ENCODE measurements around the gene NACA2. TPM values are rescaled to one million over a fixed set of nuclear protein-coding genes. Genes with fewer than 3 reads are reported as not detected.
"Not testable (repeated sequence)": the region's sequence is repeated elsewhere in the genome, so short reads cannot be mapped to it uniquely, and the experiment has no call there.

The NACA2 gene
- polyA plus RNA-seq, 1 experiment: not detected

DNA sequence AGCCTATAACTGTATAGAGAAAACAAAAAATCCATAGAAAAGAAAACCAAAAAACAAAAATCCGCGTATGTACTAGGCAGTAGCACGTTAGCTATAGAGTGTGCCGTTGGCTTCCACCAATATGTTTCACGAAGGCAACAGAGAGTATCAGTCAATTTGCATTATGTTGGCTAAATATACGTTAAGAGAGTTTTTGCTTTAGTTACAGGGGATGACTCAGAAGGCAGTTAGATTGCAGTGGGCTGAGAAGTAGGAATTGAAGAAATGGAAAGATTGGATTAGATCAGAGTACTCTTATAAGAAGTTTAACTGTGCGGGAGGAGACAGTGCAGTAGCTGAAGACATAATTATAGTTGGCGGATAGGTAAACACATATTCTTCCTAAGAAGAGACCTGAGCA, 911 bp upstream of the NACA2 start:
- CTCF ChIA-PET: no interaction called here

GRCh38 chr17:61589990-61590389, 1.0 kb downstream of the NACA2 start:
- no peaks in the 10 kb centered on the region for H3K36me3 ChIP-seq (ENCODE audit: control insufficient read depth, insufficient read depth, low read length)
- no peak for DNase-seq (ENCODE audit: low read depth)
- TF ChIP-seq CTCF (IDR thresholded peaks at IDR 0.05; ENCODE audit: insufficient read depth, low read depth, low read length): no peak
- CTCF ChIA-PET: no interaction called here
- POLR2A ChIA-PET: no interaction called here
- H3K27me3 ChIP-seq (ENCODE audit: control insufficient read depth, insufficient read depth, low read length): peaks cover 7% of the 10 kb centered on the region
- no peak overlapping the region for H3K4me3 ChIP-seq (ENCODE audit: low read depth, low read length)

More for the DNA sequence above, 911 bp upstream of the NACA2 start:
- no peak overlapping the region for H3K4me3 ChIP-seq (ENCODE audit: low read depth, low read length)
- no peak for DNase-seq (ENCODE audit: low read depth)
- no peaks in the 10 kb centered on the region for H3K36me3 ChIP-seq (ENCODE audit: control insufficient read depth, insufficient read depth, low read length)
- TF ChIP-seq CTCF (IDR thresholded peaks at IDR 0.05; ENCODE audit: insufficient read depth, low read depth, low read length): no peak
- POLR2A ChIA-PET: no interaction called here
- peaks cover 12% of the 10 kb centered on the region for H3K27me3 ChIP-seq (ENCODE audit: control insufficient read depth, insufficient read depth, low read length)

DNA sequence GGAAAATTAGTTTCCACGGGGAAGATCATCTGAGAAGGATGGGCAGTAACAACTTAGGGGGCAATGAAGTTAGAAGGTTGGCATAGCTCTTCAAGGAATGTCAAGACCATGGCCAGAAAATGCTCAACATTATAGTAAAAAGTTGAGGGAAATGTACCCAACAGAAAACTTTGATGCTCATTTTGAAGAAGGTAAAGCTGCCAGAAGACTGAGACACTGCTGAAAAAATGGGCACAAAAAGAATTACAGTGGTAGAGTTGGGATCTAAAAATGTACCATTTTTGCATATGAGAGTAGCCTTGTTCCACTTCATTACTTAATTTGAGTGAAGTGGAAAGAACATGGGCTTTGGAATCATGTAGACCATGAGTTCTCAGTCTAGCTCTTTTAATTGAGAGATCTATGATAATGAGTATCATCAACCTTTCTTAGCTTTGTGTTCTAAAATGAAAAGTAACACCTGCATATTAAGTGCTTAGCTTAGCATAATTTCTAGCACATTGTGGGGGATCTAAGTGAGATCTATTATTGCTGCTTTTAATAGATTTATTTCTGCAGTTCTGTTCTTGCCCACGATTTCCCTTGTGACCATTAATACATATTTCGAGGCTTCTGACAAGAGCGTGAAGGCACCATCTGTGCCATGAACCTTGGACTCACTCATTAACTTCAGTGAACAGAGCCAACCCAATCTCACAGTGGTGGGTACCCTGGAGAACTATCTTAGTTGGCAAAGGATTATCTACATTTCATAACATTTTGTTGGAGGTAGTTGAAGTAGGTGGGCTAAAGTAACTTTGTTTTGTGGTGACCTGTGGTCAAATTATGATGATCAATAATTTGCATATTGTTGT, 3.0 kb downstream of the NACA2 start:
- TF ChIP-seq CTCF (IDR thresholded peaks at IDR 0.05; ENCODE audit: insufficient read depth, low read depth, low read length): no peak
- no peaks in the 10 kb centered on the region for H3K36me3 ChIP-seq (ENCODE audit: control insufficient read depth, insufficient read depth, low read length)
- peaks cover 4% of the 10 kb centered on the region; the same call in 1 of the 2 replicates for H3K27me3 ChIP-seq (ENCODE audit: control insufficient read depth, insufficient read depth, low read length)
- ChIA-PET CTCF (interaction anchor here (1.2 to 2.6 kb wide), 4 partner anchors 9 to 175 kb away, joined by 3 to 12 read pairs (median 4); no protein-coding TSS in a partner anchor), POLR2A (no interaction called here)
- no peak overlapping the region for H3K4me3 ChIP-seq (ENCODE audit: low read depth, low read length)
- no peak for DNase-seq (ENCODE audit: low read depth)

- no peak for DNase-seq (ENCODE audit: low read depth)
- ChIA-PET CTCF (interaction anchor here (1.2 to 2.6 kb wide), 4 partner anchors 10 to 175 kb away, joined by 3 to 12 read pairs (median 4); no protein-coding TSS in a partner anchor), POLR2A (no interaction called here)
- H3K36me3 ChIP-seq (ENCODE audit: control insufficient read depth, insufficient read depth, low read length): no peaks in the 10 kb centered on the region
- no peak for TF ChIP-seq CTCF (IDR thresholded peaks at IDR 0.05; ENCODE audit: insufficient read depth, low read depth, low read length)
- peaks cover 4% of the 10 kb centered on the region; the same call in 1 of the 2 replicates for H3K27me3 ChIP-seq (ENCODE audit: control insufficient read depth, insufficient read depth, low read length)
- no peak overlapping the region for H3K4me3 ChIP-seq (ENCODE audit: low read depth, low read length)
These were observed 3.8 kb downstream of the NACA2 start for GRCh38 chr17:61587242-61587641.

DNA sequence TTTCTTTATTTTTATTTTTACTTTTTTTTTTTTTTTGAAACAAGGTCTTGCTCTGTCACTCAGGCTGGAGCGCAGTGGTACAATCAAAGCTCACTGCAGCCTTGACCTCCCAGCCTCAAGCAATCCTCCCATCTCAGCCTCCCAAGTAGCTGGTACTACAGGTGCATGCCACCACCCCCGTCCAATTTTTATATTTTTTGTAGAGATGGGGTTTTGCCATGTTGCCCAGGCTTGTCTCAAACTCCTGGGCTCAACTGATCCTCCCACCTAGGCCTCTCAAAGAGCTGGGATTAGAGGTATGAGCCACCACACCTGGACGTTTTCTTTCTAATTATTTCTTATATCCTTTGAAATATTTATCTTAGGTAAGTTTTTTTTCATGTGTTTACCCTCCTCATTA, 4.4 kb downstream of the NACA2 start:
- H3K27me3 ChIP-seq (ENCODE audit: control insufficient read depth, insufficient read depth, low read length); DNase-seq (ENCODE audit: low read depth); POLR2A ChIA-PET; H3K4me3 ChIP-seq (ENCODE audit: low read depth, low read length); H3K36me3 ChIP-seq (ENCODE audit: control insufficient read depth, insufficient read depth, low read length): not testable (repeated sequence)
- CTCF ChIA-PET: interaction anchor here (2.6 kb wide), 1 partner anchor 174 kb away, joined by 12 read pairs; no protein-coding TSS in a partner anchor
